ENCODE results near the gene DPF3.

DPF3 gene

DNA sequence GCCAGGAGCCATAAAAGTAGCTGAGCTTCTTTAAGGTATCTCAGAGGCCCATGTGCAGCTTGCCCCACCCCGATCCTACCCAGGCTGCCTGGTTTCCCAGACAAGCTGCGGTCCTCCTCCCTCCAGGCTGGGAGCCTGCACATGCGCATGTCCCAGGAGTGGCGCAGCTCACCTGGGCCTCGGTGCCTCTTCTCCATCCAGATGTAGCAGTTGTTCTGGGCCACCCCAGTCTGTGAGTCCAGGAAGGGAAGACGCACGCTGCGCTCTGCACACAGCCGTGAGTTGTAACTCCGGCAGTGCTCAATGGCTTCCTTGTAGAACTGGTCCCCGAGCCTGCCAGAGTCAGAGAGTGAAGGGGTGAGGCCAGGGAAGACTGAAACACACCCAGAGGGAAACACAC, 122.3 kb downstream of the DPF3 start:
- Histone ChIP-seq H2AFZ (ENCODE audit: low read length) (no peak overlapping the region), H3K27ac (ENCODE audit: low read length) (no peak overlapping the region), H3K4me1 (ENCODE audit: low read length) (0 out of 2 replicates have a peak, but pooled peaks cover 4% of the 10 kb centered on the region), H3K9me2 (replicated peaks; ENCODE audit: insufficient read depth, low read length) (no peaks in the 10 kb centered on the region), H3K9ac (ENCODE audit: low read length) (no peak overlapping the region), H3F3A (ENCODE audit: insufficient read depth, low read length) (no peaks in the 10 kb centered on the region), H3K9me3 (replicated peaks; ENCODE audit: insufficient read depth, low read length) (no peaks in the 10 kb centered on the region), H3K4me3 (ENCODE audit: low read length) (no peak overlapping the region), H3K27me3 (replicated peaks; ENCODE audit: insufficient read depth, low read length) (no peaks in the 10 kb centered on the region), H3K4me2 (ENCODE audit: low read depth, low read length) (no peak overlapping the region), H3K79me2 (ENCODE audit: low read length) (peaks cover 67% of the 10 kb centered on the region), H3K36me3 (replicated peaks; ENCODE audit: insufficient read depth, low read length) (0 out of 2 replicates have a peak, but pooled peaks cover 4% of the 10 kb centered on the region), H4K20me1 (ENCODE audit: insufficient read depth, low read length) (no peaks in the 10 kb centered on the region)
- DNase-seq: no peak
- TF ChIP-seq, protein P1, sequence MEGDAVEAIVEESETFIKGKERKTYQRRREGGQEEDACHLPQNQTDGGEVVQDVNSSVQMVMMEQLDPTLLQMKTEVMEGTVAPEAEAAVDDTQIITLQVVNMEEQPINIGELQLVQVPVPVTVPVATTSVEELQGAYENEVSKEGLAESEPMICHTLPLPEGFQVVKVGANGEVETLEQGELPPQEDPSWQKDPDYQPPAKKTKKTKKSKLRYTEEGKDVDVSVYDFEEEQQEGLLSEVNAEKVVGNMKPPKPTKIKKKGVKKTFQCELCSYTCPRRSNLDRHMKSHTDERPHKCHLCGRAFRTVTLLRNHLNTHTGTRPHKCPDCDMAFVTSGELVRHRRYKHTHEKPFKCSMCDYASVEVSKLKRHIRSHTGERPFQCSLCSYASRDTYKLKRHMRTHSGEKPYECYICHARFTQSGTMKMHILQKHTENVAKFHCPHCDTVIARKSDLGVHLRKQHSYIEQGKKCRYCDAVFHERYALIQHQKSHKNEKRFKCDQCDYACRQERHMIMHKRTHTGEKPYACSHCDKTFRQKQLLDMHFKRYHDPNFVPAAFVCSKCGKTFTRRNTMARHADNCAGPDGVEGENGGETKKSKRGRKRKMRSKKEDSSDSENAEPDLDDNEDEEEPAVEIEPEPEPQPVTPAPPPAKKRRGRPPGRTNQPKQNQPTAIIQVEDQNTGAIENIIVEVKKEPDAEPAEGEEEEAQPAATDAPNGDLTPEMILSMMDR (IDR thresholded peaks at IDR 0.05; ENCODE audit: low read length): no peak
- TF ChIP-seq EZH2phosphoT487 (IDR thresholded peaks at IDR 0.05; ENCODE audit: low read length): no peak

DNA sequence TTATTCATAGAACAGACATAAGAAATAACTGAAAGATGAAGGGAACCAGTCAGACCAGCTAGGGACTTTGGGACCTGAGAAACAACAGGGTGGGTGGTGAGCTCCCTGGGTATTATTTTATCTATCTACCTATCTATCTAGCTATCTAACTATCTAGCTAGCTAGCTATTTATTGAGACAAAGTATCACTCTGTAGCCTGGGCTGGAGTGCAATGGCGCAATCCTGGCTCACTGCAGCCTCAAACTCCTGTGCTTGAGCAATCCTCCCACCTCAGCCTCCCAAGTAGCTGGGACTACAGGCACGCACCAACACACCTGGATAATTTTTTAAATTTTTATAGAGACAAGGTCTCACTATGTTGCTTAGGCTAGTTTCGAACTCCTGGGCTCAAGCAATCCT, 127.6 kb downstream of the DPF3 start:
- TF ChIP-seq EZH2phosphoT487 (IDR thresholded peaks at IDR 0.05; ENCODE audit: low read length) (no peak), EZH2 (optimal IDR thresholded peaks at IDR 0.05; ENCODE audit: low read depth, low read length) (no peak)
- TF ChIP-seq, protein P1 (IDR thresholded peaks at IDR 0.05; ENCODE audit: low read length): no peak
- Histone ChIP-seq H3K4me2 (ENCODE audit: low read depth, low read length) (no peak overlapping the region), H3F3A (ENCODE audit: insufficient read depth, low read length) (no peaks in the 10 kb centered on the region), H3K9me3 (replicated peaks; ENCODE audit: insufficient read depth, low read length) (no peaks in the 10 kb centered on the region), H3K79me2 (ENCODE audit: low read length) (peaks cover 42% of the 10 kb centered on the region), H4K20me1 (ENCODE audit: insufficient read depth, low read length) (no peaks in the 10 kb centered on the region), H3K9ac (ENCODE audit: low read length) (no peak overlapping the region), H2AFZ (ENCODE audit: low read length) (no peak overlapping the region), H3K27me3 (replicated peaks; ENCODE audit: insufficient read depth, low read length) (no peaks in the 10 kb centered on the region), H3K36me3 (replicated peaks; ENCODE audit: insufficient read depth, low read length) (0 out of 2 replicates have a peak, but pooled peaks cover 4% of the 10 kb centered on the region), H3K9me2 (replicated peaks; ENCODE audit: insufficient read depth, low read length) (no peaks in the 10 kb centered on the region), H3K27ac (ENCODE audit: low read length) (no peak overlapping the region), H3K4me3 (ENCODE audit: low read length) (no peak overlapping the region), H3K4me1 (ENCODE audit: low read length) (no peaks in the 10 kb centered on the region)
- no peak for DNase-seq

DNA sequence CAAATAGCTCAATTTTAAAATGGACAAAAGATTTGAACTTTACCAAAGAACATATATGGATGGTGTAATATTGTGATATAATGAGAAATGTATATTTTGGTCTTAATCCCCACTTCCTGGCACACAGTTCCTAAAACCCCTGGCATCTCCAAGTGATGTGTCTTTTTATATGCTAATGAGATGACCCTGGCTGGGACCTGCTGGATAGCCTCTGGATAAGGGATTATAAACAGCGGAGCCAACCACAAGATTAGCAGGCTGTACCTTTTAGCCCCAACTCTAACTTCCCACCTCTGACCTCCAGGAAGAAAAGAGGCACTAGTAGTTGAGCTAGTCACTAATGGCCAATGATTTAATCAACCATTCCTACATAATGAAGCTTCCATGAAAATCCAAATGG, 130.0 kb downstream of the DPF3 start:
- TF ChIP-seq EZH2phosphoT487 (IDR thresholded peaks at IDR 0.05; ENCODE audit: low read length) (no peak), EZH2 (optimal IDR thresholded peaks at IDR 0.05; ENCODE audit: low read depth, low read length) (no peak)
- TF ChIP-seq, protein P1 (IDR thresholded peaks at IDR 0.05; ENCODE audit: low read length): no peak
- H3K4me2 ChIP-seq (ENCODE audit: low read depth, low read length): no peak overlapping the region
- H3K9me3 ChIP-seq (replicated peaks; ENCODE audit: insufficient read depth, low read length): no peaks in the 10 kb centered on the region
- no peak overlapping the region for H3K9ac ChIP-seq (ENCODE audit: low read length)
- peaks cover 57% of the 10 kb centered on the region for H3K79me2 ChIP-seq (ENCODE audit: low read length)
- H3K27ac ChIP-seq (ENCODE audit: low read length): no peak overlapping the region
- H3K9me2 ChIP-seq (replicated peaks; ENCODE audit: insufficient read depth, low read length): no peaks in the 10 kb centered on the region
- no peaks in the 10 kb centered on the region for H3K4me1 ChIP-seq (ENCODE audit: low read length)
- DNase-seq: no peak
- H3K36me3 ChIP-seq (replicated peaks; ENCODE audit: insufficient read depth, low read length): 0 out of 2 replicates have a peak, but pooled peaks cover 4% of the 10 kb centered on the region
- no peak overlapping the region for H2AFZ ChIP-seq (ENCODE audit: low read length)
- H4K20me1 ChIP-seq (ENCODE audit: insufficient read depth, low read length): no peaks in the 10 kb centered on the region
- H3F3A ChIP-seq (ENCODE audit: insufficient read depth, low read length): no peaks in the 10 kb centered on the region
- H3K4me3 ChIP-seq (ENCODE audit: low read length): no peak overlapping the region
- H3K27me3 ChIP-seq (replicated peaks; ENCODE audit: insufficient read depth, low read length): no peaks in the 10 kb centered on the region
